PC-3 (cell line): Measurements from ENCODE around the gene FUBP3. TPM values are rescaled to one million over a fixed set of nuclear protein-coding genes. Genes with fewer than 3 reads are reported as not detected.

Experiments used
- ATAC-seq: fragments of 200-7000 bp; cut with Tn5 transposase; 2 replicates; pipeline ENCODE4 v1.9.1; 2020; ENCODE audit warnings: mild to moderate bottlenecking, moderate library complexity
- BruUV-seq: library from RNA; stranded (reverse); fragments of 400-500 nt; replicated peaks from 2 replicates; lab custom pipeline; 2021; lab: Mats Ljungman, UMichigan
- CTCF ChIA-PET: fragments of 300-600 bp; sonication (Branson Sonifier 250); formaldehyde crosslinking; loops from one replicate; lab custom pipeline; 2022; ENCODE audit warnings: antibody characterized with exemption; lab: Charles Lee
- POLR2A ChIA-PET: fragments of 300-600 bp; sonication (Branson Sonifier 250); formaldehyde crosslinking; loops from one replicate; lab custom pipeline; 2022; ENCODE audit warnings: antibody characterized with exemption; ENCODE audit not compliant: unreplicated experiment; lab: Charles Lee
- DNase-seq: peaks from one replicate; pipeline ENCODE4 v3.0.0-alpha.2; 2015
- H2AFZ ChIP-seq: fragments of 300-600 bp; sonication (generic); 2 replicates; pipeline ENCODE4 v1.6.0; 2016; ENCODE audit warnings: antibody characterized with exemption, low read length
- H3F3A ChIP-seq: fragments of 300-600 bp; sonication (generic); one replicate; pipeline ENCODE4 v1.6.0; 2017; ENCODE audit warnings: antibody characterized with exemption, low read length, control low read depth, mild to moderate bottlenecking; ENCODE audit not compliant: unreplicated experiment
- H3K27ac ChIP-seq: fragments of 300-600 bp; sonication (generic); 2 replicates; pipeline ENCODE4 v1.5.1; 2016; ENCODE audit warnings: mild to moderate bottlenecking, low read length
- H3K27me3 ChIP-seq: fragments of 300-600 bp; sonication (generic); 2 replicates; pipeline ENCODE4 v1.6.1; 2016; ENCODE audit warnings: low read length, mixed read lengths
- H3K36me3 ChIP-seq: fragments of 300-600 bp; sonication (generic); 2 replicates; pipeline ENCODE4 v1.6.1; 2016; ENCODE audit warnings: low read depth, mixed run types, low read length, mixed read lengths
- H3K4me1 ChIP-seq: fragments of 300-600 bp; sonication (generic); 2 replicates; pipeline ENCODE4 v1.5.1; 2016; ENCODE audit warnings: low read length; ENCODE audit not compliant: insufficient read depth
- H3K4me2 ChIP-seq: fragments of 300-600 bp; sonication (generic); 2 replicates; pipeline ENCODE4 v1.6.0; 2016; ENCODE audit warnings: low read length
- H3K4me3 ChIP-seq: fragments of 300-600 bp; sonication (generic); 2 replicates; pipeline ENCODE4 v1.5.1; 2016; ENCODE audit warnings: mild to moderate bottlenecking, low read length, mixed read lengths
- H3K79me2 ChIP-seq: fragments of 300-600 bp; sonication (generic); 2 replicates; pipeline ENCODE4 v1.6.1; 2017; ENCODE audit warnings: low read length, mixed read lengths
- H3K9ac ChIP-seq: fragments of 300-600 bp; sonication (generic); 2 replicates; pipeline ENCODE4 v1.6.0; 2016; ENCODE audit warnings: mild to moderate bottlenecking, low read length
- H3K9me2 ChIP-seq: fragments of 300-600 bp; sonication (generic); replicated peaks from 2 replicates; pipeline ENCODE4 v1.6.1; 2016; ENCODE audit warnings: mixed run types, low read length, mixed read lengths
- H3K9me3 ChIP-seq: fragments of 300-600 bp; sonication (generic); 2 replicates; pipeline ENCODE4 v1.6.1; 2016; ENCODE audit warnings: low read length, mixed read lengths
- H4K20me1 ChIP-seq: fragments of 300-600 bp; sonication (generic); 2 replicates; pipeline ENCODE4 v1.6.1; 2016; ENCODE audit warnings: low read length, mixed read lengths
- CTCF ChIP-seq: fragments of 300-600 bp; sonication (generic); conservative IDR thresholded peaks from 2 replicates; pipeline ENCODE4 v1.5.1; 2017; ENCODE audit warnings: antibody characterized with exemption, low read depth, mild to moderate bottlenecking, low read length
- EZH2 ChIP-seq: fragments of 300-600 bp; sonication (generic); IDR thresholded peaks from one replicate; pipeline ENCODE4 v1.6.1; 2017; ENCODE audit warnings: antibody characterized with exemption, mild to moderate bottlenecking, low read length; ENCODE audit not compliant: unreplicated experiment
- EZH2phosphoT487 ChIP-seq: fragments of 300-600 bp; sonication (generic); IDR thresholded peaks from 2 replicates; pipeline ENCODE4 v1.6.1; 2018; ENCODE audit warnings: mild to moderate bottlenecking, antibody characterized with exemption, low read length, borderline replicate concordance
- intact Hi-C: fragments of 100-400 bp; cut with micrococcal nuclease; formaldehyde crosslinking; loops from 2 replicates; pipeline ENCODE4 v1.9.0; 2023
- total RNA-seq: library from RNA; depleted of rRNA; stranded (reverse); fragments of >200 nt; gene quantifications from 2 replicates; pipeline ENCODE4 v1.2.3, GENCODE V29; 2014

The FUBP3 gene
- total RNA-seq, 1 experiment from 2014 or later, result 53.7 TPM

- BruUV-seq, result no TSS peak
- H3K9ac ChIP-seq, result no peak overlapping the region
- CTCF ChIA-PET, result no interaction called here
- TF ChIP-seq EZH2phosphoT487 (no peak), CTCF (no peak)
- ATAC-seq (no peak), DNase-seq (no peak)
- no peak overlapping the region for H3K4me3 ChIP-seq
- H3K4me2 ChIP-seq, result no peak overlapping the region
- no peaks in the 10 kb centered on the region for H3K9me3 ChIP-seq
- no peaks in the 10 kb centered on the region for H3K27me3 ChIP-seq
- H3F3A ChIP-seq, result no peaks in the 10 kb centered on the region
- no peaks in the 10 kb centered on the region for H3K4me1 ChIP-seq
- no peaks in the 10 kb centered on the region for H4K20me1 ChIP-seq
- no peak overlapping the region for H3K27ac ChIP-seq
- no peaks in the 10 kb centered on the region for H3K36me3 ChIP-seq
- H3K79me2 ChIP-seq, result no peaks in the 10 kb centered on the region
- POLR2A ChIA-PET, result no interaction called here
- no peak overlapping the region for H2AFZ ChIP-seq
- intact Hi-C loops, result no loop called here
- no peaks in the 10 kb centered on the region for H3K9me2 ChIP-seq
Measured at GRCh38 chr9:130672933-130673615, 93.7 kb downstream of the FUBP3 start.

DNA sequence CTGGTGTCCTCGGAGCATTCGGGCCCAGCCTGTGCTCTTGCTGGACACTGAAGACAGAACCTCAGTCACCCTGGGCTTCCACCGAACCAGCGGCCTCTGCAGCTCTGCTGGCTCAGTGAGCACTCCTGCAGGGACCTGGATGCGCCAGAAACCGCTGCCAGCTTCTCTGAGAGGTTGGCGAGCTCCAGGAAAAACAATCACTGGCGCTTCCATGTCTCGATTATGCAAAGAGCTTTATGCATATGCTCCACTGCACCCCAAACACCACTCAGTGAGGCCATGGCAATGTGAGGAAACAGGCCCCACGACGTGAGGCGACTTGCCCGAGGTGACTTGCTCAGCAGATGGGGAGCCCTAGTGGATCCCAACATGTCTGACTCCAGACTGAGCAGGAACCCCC lies 96.0 kb downstream of the FUBP3 start:
- no peak overlapping the region for H3K9ac ChIP-seq
- POLR2A ChIA-PET, result no interaction called here
- intact Hi-C loops, result no loop called here
- CTCF ChIA-PET, result no interaction called here
- no peaks in the 10 kb centered on the region for H3K36me3 ChIP-seq
- no peaks in the 10 kb centered on the region for H3K27me3 ChIP-seq
- no TSS peak for BruUV-seq
- H3K4me1 ChIP-seq, result no peaks in the 10 kb centered on the region
- H3K4me3 ChIP-seq, result no peak overlapping the region
- no peak for ATAC-seq
- H3K27ac ChIP-seq, result no peak overlapping the region
- no peaks in the 10 kb centered on the region for H3K79me2 ChIP-seq
- no peak overlapping the region for H2AFZ ChIP-seq
- H3F3A ChIP-seq, result no peaks in the 10 kb centered on the region
- DNase-seq, result no peak
- no peaks in the 10 kb centered on the region for H3K9me2 ChIP-seq
- TF ChIP-seq CTCF, result no peak
- no peak for TF ChIP-seq EZH2phosphoT487
- TF ChIP-seq EZH2, result no peak
- no peaks in the 10 kb centered on the region for H3K9me3 ChIP-seq
- no peaks in the 10 kb centered on the region for H4K20me1 ChIP-seq
- H3K4me2 ChIP-seq, result no peak overlapping the region

DNA sequence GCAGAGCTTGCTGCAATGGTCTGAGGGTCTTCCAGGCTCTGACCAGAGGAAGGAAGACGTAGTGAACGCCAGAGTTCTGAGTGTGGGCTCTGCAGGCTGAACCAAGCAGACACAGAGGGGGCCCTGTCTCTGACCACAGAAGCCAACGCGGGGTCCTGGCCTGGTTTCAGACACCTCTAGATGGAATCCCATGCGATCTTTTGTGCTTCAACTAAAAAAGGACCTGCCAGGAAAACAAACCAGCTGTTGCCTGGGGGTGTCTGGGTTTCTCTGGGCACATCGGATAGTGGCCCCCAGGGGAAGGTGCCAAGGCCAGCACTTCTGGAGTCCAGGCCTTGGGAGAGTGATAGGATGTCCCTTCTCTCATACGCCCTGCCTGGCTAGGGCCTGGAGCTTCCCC lies 97.9 kb downstream of the FUBP3 start:
- H3K9me3 ChIP-seq, result no peaks in the 10 kb centered on the region
- POLR2A ChIA-PET, result no interaction called here
- TF ChIP-seq CTCF, result no peak
- no peak for TF ChIP-seq EZH2phosphoT487
- no peak for TF ChIP-seq EZH2

More for the DNA sequence above, 97.9 kb downstream of the FUBP3 start:
- intact Hi-C loops, result no loop called here
- DNase-seq (no peak), ATAC-seq (no peak)
- no peaks in the 10 kb centered on the region for H3K9me2 ChIP-seq
- no peaks in the 10 kb centered on the region for H3F3A ChIP-seq
- H3K9ac ChIP-seq, result no peak overlapping the region
- no peaks in the 10 kb centered on the region for H3K79me2 ChIP-seq
- H4K20me1 ChIP-seq, result no peaks in the 10 kb centered on the region
- H3K4me2 ChIP-seq, result no peak overlapping the region
- CTCF ChIA-PET, result no interaction called here
- no peak overlapping the region for H3K27ac ChIP-seq
- H2AFZ ChIP-seq, result no peak overlapping the region
- BruUV-seq, result no TSS peak
- no peaks in the 10 kb centered on the region for H3K36me3 ChIP-seq
- no peak overlapping the region for H3K4me3 ChIP-seq
- H3K27me3 ChIP-seq, result no peaks in the 10 kb centered on the region
- peaks cover 7% of the 10 kb centered on the region; the same call in 1 of the 2 replicates for H3K4me1 ChIP-seq
